H54 (cell line): ENCODE data around the gene SLC35F2.
A peak's percentile ranks its signal among the peaks of the same experiment; 100 is the strongest.
"Not testable (repeated sequence)": the region's sequence is repeated elsewhere in the genome, so short reads cannot be mapped to it uniquely, and the experiment has no call there.

Experiments
- DNase-seq: peaks from one replicate; pipeline ENCODE4 v3.0.0; 2011; ENCODE audit warnings: low spot score, mixed read lengths; ENCODE audit not compliant: insufficient read length
- FAIRE-seq: peaks from 3 replicates; lab custom pipeline; 2011; peaks lifted over from hg19 to GRCh38; lab: Jason Lieb, UNC
- POLR2A ChIP-seq: IDR thresholded peaks from 2 replicates; pipeline ENCODE4 v1.6.1; 2011; ENCODE audit warnings: low read depth, mild to moderate bottlenecking, low read length

SLC35F2 gene

GRCh38 chr11:107858217-107859070 is at the start of gene SLC35F2:
Gene SLC35F2, minus strand, starts transcription at chr11:107858787. Its CDS starts 20 bp downstream, at chr11:107858767.
- no peak for FAIRE-seq
- TF ChIP-seq POLR2A: no peak
- no peak for DNase-seq

- no peak for TF ChIP-seq POLR2A
- DNase-seq (no peak), FAIRE-seq (no peak)
These were observed 49.6 kb upstream of the SLC35F2 start for GRCh38 chr11:107908211-107908610.

- DNase-seq (peak; percentile 11), FAIRE-seq (peak; percentile 75)
- no peak for TF ChIP-seq POLR2A
These were observed 39.7 kb upstream of the SLC35F2 start for GRCh38 chr11:107898270-107898669.

- no peak for TF ChIP-seq POLR2A
- DNase-seq (no peak), FAIRE-seq (no peak)
These were observed 23.7 kb upstream of the SLC35F2 start for GRCh38 chr11:107882095-107882820.

- FAIRE-seq, DNase-seq: not testable (repeated sequence)
These were observed 22.9 kb upstream of the SLC35F2 start for GRCh38 chr11:107881471-107881870.

- no peak for TF ChIP-seq POLR2A
- DNase-seq (no peak), FAIRE-seq (no peak)
These were observed 17.6 kb upstream of the SLC35F2 start for GRCh38 chr11:107876141-107876540.

GRCh38 chr11:107864591-107864990 is 6.0 kb upstream of the SLC35F2 start:
- no peak for TF ChIP-seq POLR2A
- DNase-seq: no peak
- no peak for FAIRE-seq

- no peak for FAIRE-seq
- no peak for DNase-seq
- TF ChIP-seq POLR2A: no peak
These were observed 2.1 kb upstream of the SLC35F2 start for GRCh38 chr11:107860688-107861087.

- DNase-seq, FAIRE-seq: not testable (repeated sequence)
These were observed 1.6 kb upstream of the SLC35F2 start for GRCh38 chr11:107860240-107860620.

GRCh38 chr11:107859459-107860239 is 1.1 kb upstream of the SLC35F2 start:
- DNase-seq: peak; percentile 35
- TF ChIP-seq POLR2A: no peak
- FAIRE-seq: no peak

- FAIRE-seq (no peak), DNase-seq (no peak)
- TF ChIP-seq POLR2A: no peak
These were observed 904 bp downstream of the SLC35F2 start for GRCh38 chr11:107857550-107858216.

GRCh38 chr11:107856981-107857517 is 1.5 kb downstream of the SLC35F2 start:
- TF ChIP-seq POLR2A: no peak
- no peak for FAIRE-seq
- DNase-seq: no peak
